Measurements from ENCODE around the gene CCL28.
"Not testable (repeated sequence)": the region's sequence is repeated elsewhere in the genome, so short reads cannot be mapped to it uniquely, and the experiment has no call there.

CCL28 gene

DNA sequence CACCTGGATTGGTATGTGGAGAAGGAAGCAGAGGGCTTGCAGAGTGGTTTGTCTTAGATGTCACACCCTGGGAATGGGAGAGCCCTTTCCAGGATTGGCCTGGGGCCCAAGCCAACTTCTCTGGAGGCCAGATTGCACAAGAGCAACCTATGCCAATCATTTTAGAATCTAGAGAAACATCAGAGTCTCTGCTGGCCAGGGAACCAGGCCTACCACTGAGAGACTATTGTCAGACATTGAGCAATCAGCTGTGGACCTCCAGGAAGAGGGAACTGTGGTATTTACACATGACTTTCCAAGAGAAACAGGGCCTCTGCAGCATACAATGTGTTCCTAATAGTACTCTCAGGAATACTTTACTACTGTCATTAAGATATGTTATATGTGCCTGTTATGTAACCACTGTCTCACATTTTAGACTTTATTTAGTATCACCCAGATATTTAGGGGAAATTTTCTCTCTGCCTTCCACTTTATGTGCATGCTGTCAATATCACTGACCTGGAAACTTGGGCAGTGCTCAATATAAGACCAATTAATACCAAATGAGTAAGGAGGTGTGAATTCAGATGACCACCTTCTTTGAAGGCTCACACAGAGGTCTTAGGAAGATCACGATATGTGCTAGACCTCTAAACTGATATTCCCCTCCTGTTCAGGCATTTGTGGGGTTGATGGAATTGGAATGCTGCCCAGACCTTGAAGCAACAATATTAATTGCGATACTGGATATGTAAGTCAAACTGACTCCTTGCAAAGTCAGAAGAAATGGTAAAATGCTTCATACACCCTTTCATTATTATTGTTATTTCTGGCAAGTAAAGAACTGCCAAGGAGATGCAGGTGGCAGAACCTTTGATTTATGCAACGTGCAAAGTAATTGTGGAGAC, 20.5 kb upstream of the CCL28 start:
- Histone ChIP-seq H3K27ac (no peak overlapping the region), H3K27me3 (replicated peaks) (no peaks in the 10 kb centered on the region), H3K36me3 (replicated peaks) (no peaks in the 10 kb centered on the region), H3K4me3 (ENCODE audit: low read depth, low read length) (no peak overlapping the region)
- DNase-seq, result peak; percentile 57
- no peak for TF ChIP-seq CTCF (IDR thresholded peaks at IDR 0.05; ENCODE audit: low read depth, low read length, missing control alignments)
- in situ Hi-C loops (cut with HindIII; ENCODE audit: low pct_ligation_motif_present, low sequenced_read_pairs), result no loop called here

DNA sequence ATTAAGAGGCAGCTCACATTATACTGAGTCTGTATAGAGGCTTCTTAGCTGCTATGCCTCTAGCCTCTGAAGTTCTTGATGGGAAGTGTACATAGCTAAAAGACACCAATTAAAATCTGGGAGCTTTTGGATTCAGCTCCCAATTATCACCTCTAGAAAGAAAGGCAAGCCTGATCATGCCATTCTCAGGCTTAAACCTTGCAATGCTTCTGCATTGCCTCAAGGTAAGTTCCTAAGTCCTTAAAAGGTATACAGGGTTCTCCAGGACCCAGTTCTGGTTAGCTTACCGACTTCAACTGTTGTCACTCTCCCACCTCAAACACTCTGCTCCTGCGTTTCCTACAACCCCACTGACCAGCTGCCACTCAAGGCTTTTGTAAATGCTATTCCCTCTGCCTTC, 17.5 kb upstream of the CCL28 start:
- in situ Hi-C loops (cut with HindIII; ENCODE audit: low pct_ligation_motif_present, low sequenced_read_pairs), result no loop called here
- Histone ChIP-seq H3K27me3 (replicated peaks) (no peaks in the 10 kb centered on the region), H3K36me3 (replicated peaks) (no peaks in the 10 kb centered on the region), H3K27ac (no peak overlapping the region), H3K4me3 (ENCODE audit: low read depth, low read length) (no peak overlapping the region)
- TF ChIP-seq CTCF (IDR thresholded peaks at IDR 0.05; ENCODE audit: low read depth, low read length, missing control alignments), result no peak
- DNase-seq, result no peak

GRCh38 chr5:43429016-43429415, 16.8 kb upstream of the CCL28 start:
- in situ Hi-C loops (cut with HindIII; ENCODE audit: low pct_ligation_motif_present, low sequenced_read_pairs), result no loop called here
- no peak for DNase-seq
- no peaks in the 10 kb centered on the region for H3K36me3 ChIP-seq (replicated peaks)
- H3K27me3 ChIP-seq (replicated peaks), result no peaks in the 10 kb centered on the region
- no peak for TF ChIP-seq CTCF (IDR thresholded peaks at IDR 0.05; ENCODE audit: low read depth, low read length, missing control alignments)
- no peak overlapping the region for H3K4me3 ChIP-seq (ENCODE audit: low read depth, low read length)
- no peak overlapping the region for H3K27ac ChIP-seq

- H3K4me3 ChIP-seq (ENCODE audit: low read depth, low read length), result no peak overlapping the region
- H3K27me3 ChIP-seq (replicated peaks), result no peaks in the 10 kb centered on the region
- TF ChIP-seq CTCF (IDR thresholded peaks at IDR 0.05; ENCODE audit: low read depth, low read length, missing control alignments), result no peak
- in situ Hi-C loops (cut with HindIII; ENCODE audit: low pct_ligation_motif_present, low sequenced_read_pairs), result no loop called here
- no peak for DNase-seq
- H3K27ac ChIP-seq, result no peak overlapping the region
- no peaks in the 10 kb centered on the region for H3K36me3 ChIP-seq (replicated peaks)
Observed at GRCh38 chr5:43427306-43427705, 15.1 kb upstream of the CCL28 start.

DNA sequence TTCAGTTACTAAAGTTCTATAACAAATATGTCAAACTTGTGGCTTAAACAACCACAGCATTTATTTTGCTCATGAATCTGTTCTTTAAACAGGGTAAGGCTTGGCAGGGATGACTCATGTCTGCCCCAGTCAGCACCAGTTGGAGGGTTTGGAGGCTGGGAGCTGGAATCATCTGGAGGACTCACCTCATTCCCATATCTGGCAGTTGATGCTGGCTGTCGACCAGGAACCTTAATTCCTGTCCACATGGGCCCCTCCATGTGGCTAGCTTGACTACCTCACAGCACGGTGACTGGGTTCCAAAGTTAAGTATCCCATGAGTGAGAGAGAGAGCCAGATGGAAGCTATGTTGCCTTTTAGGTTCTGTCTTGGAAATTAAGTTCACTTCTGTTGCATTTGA, 13.8 kb upstream of the CCL28 start:
- no peaks in the 10 kb centered on the region for H3K27me3 ChIP-seq (replicated peaks)
- peak; percentile 63 for DNase-seq
- no peak overlapping the region for H3K4me3 ChIP-seq (ENCODE audit: low read depth, low read length)
- no peaks in the 10 kb centered on the region for H3K36me3 ChIP-seq (replicated peaks)
- H3K27ac ChIP-seq, result no peak overlapping the region
- TF ChIP-seq CTCF (IDR thresholded peaks at IDR 0.05; ENCODE audit: low read depth, low read length, missing control alignments), result no peak
- in situ Hi-C loops (cut with HindIII; ENCODE audit: low pct_ligation_motif_present, low sequenced_read_pairs), result no loop called here

GRCh38 chr5:43423086-43423485, 10.9 kb upstream of the CCL28 start:
- H3K27ac ChIP-seq; in situ Hi-C loops (cut with HindIII; ENCODE audit: low pct_ligation_motif_present, low sequenced_read_pairs); DNase-seq; H3K27me3 ChIP-seq (replicated peaks); H3K4me3 ChIP-seq (ENCODE audit: low read depth, low read length); H3K36me3 ChIP-seq (replicated peaks): not testable (repeated sequence)
